Prostate gland (tissue), 2 donors: Measurements from ENCODE around the gene CAPN14. TPM values are rescaled to one million over a fixed set of nuclear protein-coding genes. Genes with fewer than 3 reads are reported as not detected.

Experiments used
- DNase-seq: peaks from one replicate; pipeline ENCODE4 v3.0.0-alpha.2; 2019; ENCODE audit warnings: low spot score
- H3K27ac ChIP-seq, 2 donors: fragments of 200-600 bp; sonication (generic); 2 replicates each; pipeline ENCODE4 v1.5.1; 2017 to 2019
- H3K27me3 ChIP-seq: fragments of 200-600 bp; sonication (generic); replicated peaks from 2 replicates; pipeline ENCODE4 v1.5.1; 2019; ENCODE audit not compliant: insufficient read depth
- H3K36me3 ChIP-seq, 2 donors: fragments of 200-600 bp; sonication (generic); 1 replicate in 1 of 2; 2 replicates in 1 of 2; pipeline versions ENCODE4 v1.5.1 to v1.8.1; 2017 to 2019
- H3K4me1 ChIP-seq: fragments of 200-600 bp; sonication (generic); replicated peaks from 2 replicates; pipeline ENCODE4 v1.5.1; 2019
- H3K4me3 ChIP-seq, 2 donors: fragments of 200-600 bp; sonication (generic); 2 replicates each; pipeline ENCODE4 v1.5.1; 2017 to 2019
- H3K9me3 ChIP-seq: fragments of 200-600 bp; sonication (generic); 2 replicates; pipeline ENCODE4 v1.5.1; 2017
- POLR2A ChIP-seq: fragments of 450-650 bp; IDR thresholded peaks from one replicate; pipeline ENCODE4 v1.6.1; 2016; ENCODE audit warnings: antibody characterized with exemption, mild to moderate bottlenecking
- POLR2AphosphoS5 ChIP-seq: sonication (generic); formaldehyde crosslinking; IDR thresholded peaks from one replicate; pipeline ENCODE4 v1.6.1; 2017; ENCODE audit warnings: antibody characterized with exemption
- WGBS: methylation state at CpG from one replicate; pipeline ENCODE4 v1.1.5; 2018; 5-methylcytosine and 5-hydroxymethylcytosine counted together
- intact Hi-C: fragments of 100-400 bp; cut with DNase I; formaldehyde crosslinking; loops from one replicate; pipeline ENCODE4 v1.14.2; 2022
- total RNA-seq, 2 donors: library from RNA; depleted of rRNA; stranded (reverse); fragments of >200 nt; gene quantifications; one replicate each; pipeline ENCODE4 v1.1.0, GENCODE V29; 2016
- TF ChIP-seq, protein P1 (sequence below), 4 experiments: fragments of 200-600 bp in 2 of 4; fragments of 450-650 bp in 2 of 4; sonication (generic) in 2 of 4; IDR thresholded peaks; 1 replicate in 3 of 4; 2 replicates in 1 of 4; pipeline ENCODE4 v1.5.1; 2016 to 2019; ENCODE audit warnings: antibody characterized with exemption in 4 of 4, mild to moderate bottlenecking in 2 of 4, moderate library complexity in 2 of 4

Gene CAPN14
- total RNA-seq, 2 donors from 2014 or later, result 0.27 to 0.80 TPM

DNA sequence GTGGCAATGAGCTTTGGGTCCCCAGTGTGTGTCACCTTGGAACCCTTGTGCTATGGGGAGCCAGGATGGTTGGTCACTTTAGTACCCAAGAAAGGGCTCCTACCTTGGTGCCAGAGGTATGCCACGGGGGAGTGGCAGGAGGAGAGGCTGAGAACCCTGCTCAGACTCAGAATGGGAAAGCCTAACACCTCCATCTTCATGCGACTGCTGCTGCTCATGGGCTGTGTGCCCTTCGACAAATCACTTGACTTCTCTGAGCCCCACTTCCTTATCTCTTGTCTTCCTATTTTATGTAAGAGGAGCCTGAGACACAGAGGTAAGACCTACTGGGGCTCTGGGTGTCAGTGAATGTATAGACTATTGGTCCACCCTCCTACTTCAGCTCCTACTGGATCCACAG, 41.8 kb upstream of the CAPN14 start:
- Histone ChIP-seq H3K9me3 (no peaks in the 10 kb centered on the region), H3K36me3 (no peaks in the 10 kb centered on the region), H3K27me3 (no peaks in the 10 kb centered on the region), H3K4me3 (no peak overlapping the region), H3K27ac (no peak overlapping the region), H3K4me1 (no peaks in the 10 kb centered on the region)
- 100% methylated on average over 3 of the region's 3 CpGs for WGBS
- intact Hi-C loops, result no loop called here
- DNase-seq, result no peak
- TF ChIP-seq, protein P1, sequence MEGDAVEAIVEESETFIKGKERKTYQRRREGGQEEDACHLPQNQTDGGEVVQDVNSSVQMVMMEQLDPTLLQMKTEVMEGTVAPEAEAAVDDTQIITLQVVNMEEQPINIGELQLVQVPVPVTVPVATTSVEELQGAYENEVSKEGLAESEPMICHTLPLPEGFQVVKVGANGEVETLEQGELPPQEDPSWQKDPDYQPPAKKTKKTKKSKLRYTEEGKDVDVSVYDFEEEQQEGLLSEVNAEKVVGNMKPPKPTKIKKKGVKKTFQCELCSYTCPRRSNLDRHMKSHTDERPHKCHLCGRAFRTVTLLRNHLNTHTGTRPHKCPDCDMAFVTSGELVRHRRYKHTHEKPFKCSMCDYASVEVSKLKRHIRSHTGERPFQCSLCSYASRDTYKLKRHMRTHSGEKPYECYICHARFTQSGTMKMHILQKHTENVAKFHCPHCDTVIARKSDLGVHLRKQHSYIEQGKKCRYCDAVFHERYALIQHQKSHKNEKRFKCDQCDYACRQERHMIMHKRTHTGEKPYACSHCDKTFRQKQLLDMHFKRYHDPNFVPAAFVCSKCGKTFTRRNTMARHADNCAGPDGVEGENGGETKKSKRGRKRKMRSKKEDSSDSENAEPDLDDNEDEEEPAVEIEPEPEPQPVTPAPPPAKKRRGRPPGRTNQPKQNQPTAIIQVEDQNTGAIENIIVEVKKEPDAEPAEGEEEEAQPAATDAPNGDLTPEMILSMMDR (IDR thresholded peaks at IDR 0.05), result no peak
- TF ChIP-seq POLR2AphosphoS5 (no peak), POLR2A (no peak)

GRCh38 chr2:31258351-31258750, 41.0 kb upstream of the CAPN14 start:
- DNase-seq, result no peak
- intact Hi-C loops, result no loop called here
- H3K9me3 ChIP-seq, result no peaks in the 10 kb centered on the region
- H3K36me3 ChIP-seq, result no peaks in the 10 kb centered on the region
- H3K27ac ChIP-seq, result no peak overlapping the region
- WGBS, result 79% methylated on average over 5 of the region's 5 CpGs
- TF ChIP-seq POLR2AphosphoS5, result no peak
- TF ChIP-seq POLR2A, result no peak
- TF ChIP-seq, protein P1 (IDR thresholded peaks at IDR 0.05), result no peak
- no peaks in the 10 kb centered on the region for H3K4me1 ChIP-seq
- H3K27me3 ChIP-seq, result no peaks in the 10 kb centered on the region
- H3K4me3 ChIP-seq, result no peak overlapping the region

DNA sequence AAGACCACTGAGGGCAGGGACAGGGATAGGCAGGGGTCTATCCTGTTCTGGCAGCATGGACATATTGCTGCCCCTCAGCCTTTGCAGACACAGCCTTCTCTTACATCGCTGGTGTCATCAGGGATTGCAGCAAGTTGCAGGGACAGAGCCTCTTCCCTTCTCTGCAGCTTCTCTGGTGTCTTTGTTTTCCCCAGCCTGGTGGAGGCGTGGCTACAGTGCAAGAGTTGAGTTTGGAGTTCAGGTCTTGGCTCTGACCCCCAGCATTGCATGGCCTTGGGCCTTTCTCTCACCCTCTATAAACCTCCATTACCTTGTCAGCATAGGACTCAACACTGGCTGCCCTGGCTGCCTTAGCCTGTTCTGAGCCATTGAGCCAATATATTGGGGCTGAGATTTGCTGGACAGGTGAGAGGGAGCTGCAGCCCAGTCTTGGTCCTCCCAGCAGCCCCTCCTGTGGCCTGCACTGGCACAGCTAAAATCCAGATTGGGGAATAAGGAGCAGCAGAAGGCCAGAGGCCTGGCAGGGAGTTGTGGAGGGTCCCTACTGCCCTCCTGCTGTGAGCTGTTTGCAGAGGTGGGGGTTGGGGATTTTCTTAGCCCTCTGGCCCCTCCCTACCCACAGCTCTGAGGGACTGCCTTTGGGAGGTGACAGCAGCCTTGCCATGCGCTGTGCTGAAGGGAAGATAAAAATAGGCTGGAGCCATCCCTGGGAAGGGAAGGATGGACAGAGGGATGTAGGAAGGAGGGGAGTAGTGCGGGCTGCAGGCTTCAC, 39.5 kb upstream of the CAPN14 start:
- no peak for TF ChIP-seq POLR2AphosphoS5
- TF ChIP-seq, protein P1 (IDR thresholded peaks at IDR 0.05), result no peak
- TF ChIP-seq POLR2A, result no peak
- 84% methylated on average over 4 of the region's 4 CpGs for WGBS
- Histone ChIP-seq H3K36me3 (no peaks in the 10 kb centered on the region), H3K4me3 (no peak overlapping the region), H3K9me3 (no peaks in the 10 kb centered on the region), H3K27me3 (no peaks in the 10 kb centered on the region), H3K27ac (no peak overlapping the region), H3K4me1 (no peaks in the 10 kb centered on the region)
- DNase-seq, result no peak
- intact Hi-C loops, result no loop called here

DNA sequence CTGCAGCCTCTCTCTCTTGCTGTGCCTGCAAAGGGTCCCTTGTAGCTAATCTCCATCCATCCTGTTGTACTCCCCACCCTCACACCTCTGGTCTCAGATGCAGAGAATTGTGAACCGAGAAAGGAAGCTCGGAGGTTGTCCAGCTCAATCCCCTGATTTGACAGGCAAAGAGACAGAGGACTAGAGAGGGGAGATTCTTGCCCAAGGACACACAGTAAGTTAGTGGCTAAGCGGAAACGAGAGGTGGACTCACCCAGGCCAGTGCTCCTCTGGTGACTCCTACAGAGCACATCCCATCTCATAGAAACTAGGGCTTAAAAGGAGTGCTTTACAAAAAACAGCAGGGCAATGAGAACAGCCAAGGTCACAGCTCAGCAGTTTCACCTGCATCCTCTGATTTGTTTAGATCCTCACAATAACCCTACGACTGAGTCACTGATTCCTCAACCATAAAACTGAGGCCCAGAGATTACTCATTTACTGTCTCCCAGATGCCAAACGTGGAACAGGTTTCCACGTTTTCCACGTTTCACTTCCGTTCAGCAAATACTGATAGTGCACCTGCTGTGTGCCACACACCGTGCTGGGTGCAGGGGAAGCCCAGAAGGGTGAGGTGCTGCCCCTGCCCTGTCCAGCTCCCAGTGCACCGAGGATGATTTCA, 38.7 kb upstream of the CAPN14 start:
- intact Hi-C loops, result no loop called here
- Histone ChIP-seq H3K9me3 (no peaks in the 10 kb centered on the region), H3K27me3 (no peaks in the 10 kb centered on the region), H3K27ac (no peak overlapping the region), H3K36me3 (no peaks in the 10 kb centered on the region), H3K4me1 (no peaks in the 10 kb centered on the region), H3K4me3 (no peak overlapping the region)
- 90% methylated on average over 11 of the region's 11 CpGs for WGBS
- TF ChIP-seq POLR2A (no peak), POLR2AphosphoS5 (no peak)
- TF ChIP-seq, protein P1 (IDR thresholded peaks at IDR 0.05), result no peak
- DNase-seq, result no peak
